ENCODE data around the gene TSPAN7.

DNA sequence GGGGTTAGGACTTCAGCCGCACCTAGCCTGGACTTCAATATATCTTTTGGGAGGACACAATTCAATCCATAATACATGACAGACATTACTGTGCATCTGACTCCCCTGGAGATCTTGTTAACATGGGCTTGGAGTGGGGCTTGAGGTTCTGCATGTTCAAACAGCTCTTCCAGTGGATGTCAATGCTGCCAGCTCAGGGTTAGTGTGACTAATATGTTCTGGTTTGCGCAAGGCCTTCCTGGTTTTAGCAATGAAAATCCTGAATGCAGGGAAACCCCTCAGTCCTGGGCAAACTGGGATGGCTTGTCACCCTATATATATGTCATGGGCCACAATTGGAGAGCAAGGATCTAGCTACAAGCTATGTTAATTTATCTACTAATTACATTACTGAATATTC lies 2.7 kb upstream of the TSPAN7 start:
- TF ChIP-seq POLR2A (IDR thresholded peaks at IDR 0.05) (no peak), POLR2AphosphoS5 (IDR thresholded peaks at IDR 0.05) (no peak)
- TF ChIP-seq, protein P1, sequence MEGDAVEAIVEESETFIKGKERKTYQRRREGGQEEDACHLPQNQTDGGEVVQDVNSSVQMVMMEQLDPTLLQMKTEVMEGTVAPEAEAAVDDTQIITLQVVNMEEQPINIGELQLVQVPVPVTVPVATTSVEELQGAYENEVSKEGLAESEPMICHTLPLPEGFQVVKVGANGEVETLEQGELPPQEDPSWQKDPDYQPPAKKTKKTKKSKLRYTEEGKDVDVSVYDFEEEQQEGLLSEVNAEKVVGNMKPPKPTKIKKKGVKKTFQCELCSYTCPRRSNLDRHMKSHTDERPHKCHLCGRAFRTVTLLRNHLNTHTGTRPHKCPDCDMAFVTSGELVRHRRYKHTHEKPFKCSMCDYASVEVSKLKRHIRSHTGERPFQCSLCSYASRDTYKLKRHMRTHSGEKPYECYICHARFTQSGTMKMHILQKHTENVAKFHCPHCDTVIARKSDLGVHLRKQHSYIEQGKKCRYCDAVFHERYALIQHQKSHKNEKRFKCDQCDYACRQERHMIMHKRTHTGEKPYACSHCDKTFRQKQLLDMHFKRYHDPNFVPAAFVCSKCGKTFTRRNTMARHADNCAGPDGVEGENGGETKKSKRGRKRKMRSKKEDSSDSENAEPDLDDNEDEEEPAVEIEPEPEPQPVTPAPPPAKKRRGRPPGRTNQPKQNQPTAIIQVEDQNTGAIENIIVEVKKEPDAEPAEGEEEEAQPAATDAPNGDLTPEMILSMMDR (IDR thresholded peaks at IDR 0.05 in 8 of 11, conservative IDR thresholded peaks at IDR 0.05 in 3 of 11): no peak

Data from spleen (tissue), 7 donors.